GM18526 (cell line): ENCODE measurements around the gene IQSEC3.

Experiments used
- POLR2A ChIP-seq: IDR thresholded peaks from 3 replicates; pipeline ENCODE4 v1.6.1; 2011; ENCODE audit not compliant: insufficient read length; ENCODE audit errors: extremely low read depth

The IQSEC3 gene

DNA sequence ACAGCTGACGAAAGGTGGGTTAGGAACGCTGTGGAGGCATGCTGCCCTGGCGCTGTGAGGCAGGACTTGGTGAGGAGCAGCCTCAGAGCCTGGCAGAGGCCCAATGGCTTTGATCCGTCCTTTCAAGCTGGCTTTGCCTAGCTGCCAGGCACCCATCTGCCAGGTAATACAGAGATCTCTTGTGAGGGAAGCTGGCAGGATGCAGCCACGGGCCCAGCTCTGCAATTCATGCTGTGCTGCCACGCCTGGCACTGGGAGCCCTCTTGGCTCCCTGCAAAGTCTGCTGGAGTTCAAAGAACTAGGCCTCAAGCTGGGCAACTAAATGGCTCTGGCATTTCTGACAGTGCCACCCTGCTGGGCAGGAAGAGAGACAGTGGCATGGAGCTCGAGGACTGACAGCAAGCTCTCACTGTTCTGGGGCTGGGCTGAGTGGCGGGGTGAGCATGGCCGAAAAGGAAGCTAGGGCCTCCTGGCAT lies 18.7 kb downstream of the IQSEC3 start:
- no peak for TF ChIP-seq POLR2A

DNA sequence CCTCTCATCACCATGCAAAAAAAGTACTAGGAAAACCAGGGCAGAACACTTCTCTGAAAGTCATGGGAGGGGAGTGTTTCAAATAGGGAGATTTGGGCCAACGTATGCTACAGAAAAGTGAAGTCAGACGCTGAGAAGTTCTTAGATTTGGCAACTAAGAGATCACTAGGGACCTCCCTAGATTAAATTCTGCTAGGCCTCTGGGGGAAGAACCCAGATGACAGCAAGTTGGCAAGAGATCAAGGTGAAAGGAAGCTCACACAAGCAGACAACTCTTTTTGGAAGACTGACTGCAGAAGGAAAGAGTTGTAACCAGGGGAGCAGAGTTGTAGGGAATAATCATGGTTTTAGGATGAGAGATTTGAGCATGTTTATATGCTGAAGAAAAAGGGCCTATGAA lies 20.7 kb downstream of the IQSEC3 start:
- TF ChIP-seq POLR2A, result no peak

DNA sequence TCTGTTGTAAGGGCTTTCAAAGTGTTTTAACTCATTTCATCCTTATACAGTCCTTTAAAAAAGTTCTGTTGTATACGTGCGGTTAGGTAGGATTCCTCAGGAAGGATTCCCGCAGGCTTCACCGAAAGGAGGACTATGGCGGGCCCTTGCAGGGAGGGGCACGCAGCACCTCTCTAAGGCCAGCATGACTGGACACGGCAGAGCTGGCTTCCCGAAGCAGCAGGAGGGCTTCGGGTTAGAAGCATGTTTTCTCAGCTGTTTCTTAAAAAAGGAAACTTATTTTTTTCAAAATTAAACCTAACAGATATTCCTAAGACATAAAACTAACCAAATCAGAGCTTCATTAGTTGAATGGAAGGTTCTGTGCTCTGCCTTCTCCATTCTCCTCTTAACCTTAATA lies 21.3 kb downstream of the IQSEC3 start:
- no peak for TF ChIP-seq POLR2A

DNA sequence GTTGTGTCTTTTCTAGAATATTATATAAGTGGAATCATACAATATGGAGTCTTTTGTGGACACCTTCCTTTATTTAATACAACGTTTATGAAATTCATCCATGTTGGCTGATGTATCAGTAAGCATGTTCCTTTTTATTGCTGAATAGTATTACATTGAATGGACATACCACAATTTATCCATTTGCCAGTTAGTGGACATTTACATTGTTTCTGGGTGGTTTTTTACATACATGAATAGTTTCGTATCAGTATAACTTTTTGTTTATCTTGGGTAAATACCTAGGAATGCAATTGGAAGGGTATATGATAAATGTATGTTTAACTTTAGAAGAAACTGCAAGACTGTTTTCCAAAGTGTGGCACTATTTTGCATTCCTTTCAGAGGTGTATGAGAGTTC lies 23.1 kb downstream of the IQSEC3 start:
- no peak for TF ChIP-seq POLR2A

- no peak for TF ChIP-seq POLR2A
These were observed 24.6 kb downstream of the IQSEC3 start for GRCh38 chr12:91213-91612.

DNA sequence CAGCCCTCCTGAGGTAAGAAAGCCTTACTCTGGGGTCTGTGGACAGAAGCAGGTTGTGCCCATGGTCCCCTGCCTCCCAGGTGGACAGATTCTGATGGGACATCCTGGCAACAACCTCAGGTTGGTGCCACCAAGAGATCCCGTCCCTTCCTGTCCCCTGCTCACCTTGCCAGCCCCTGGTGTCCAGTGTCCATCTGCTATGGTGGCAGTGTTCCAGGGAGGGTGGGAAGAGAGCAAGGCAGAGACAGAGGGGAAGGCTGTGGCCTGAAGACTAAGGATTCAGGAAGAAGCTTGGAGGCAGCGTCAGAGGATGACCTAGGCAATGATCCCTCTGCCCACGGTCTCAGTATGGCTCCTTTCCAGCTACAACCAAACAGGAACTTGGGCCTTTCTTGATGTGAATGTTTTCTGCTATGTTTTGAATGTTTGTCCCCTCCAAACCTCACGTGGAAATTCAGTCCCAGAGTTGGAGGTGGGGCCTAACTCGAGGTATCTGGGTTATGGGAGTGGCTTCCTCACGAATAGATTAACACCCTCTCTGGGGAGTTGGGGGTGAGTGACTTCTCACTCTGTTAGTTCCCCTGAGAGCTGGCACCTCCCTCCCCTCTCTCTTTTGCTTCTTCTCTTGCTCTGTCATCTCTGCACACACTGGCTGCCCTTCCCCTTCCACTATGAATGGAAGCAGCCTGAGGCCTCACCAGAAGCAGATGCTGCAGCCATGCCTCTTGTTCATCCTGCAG lies 26.9 kb downstream of the IQSEC3 start:
- no peak for TF ChIP-seq POLR2A

- no peak for TF ChIP-seq POLR2A
These were observed 30.0 kb downstream of the IQSEC3 start for GRCh38 chr12:96543-96942.

DNA sequence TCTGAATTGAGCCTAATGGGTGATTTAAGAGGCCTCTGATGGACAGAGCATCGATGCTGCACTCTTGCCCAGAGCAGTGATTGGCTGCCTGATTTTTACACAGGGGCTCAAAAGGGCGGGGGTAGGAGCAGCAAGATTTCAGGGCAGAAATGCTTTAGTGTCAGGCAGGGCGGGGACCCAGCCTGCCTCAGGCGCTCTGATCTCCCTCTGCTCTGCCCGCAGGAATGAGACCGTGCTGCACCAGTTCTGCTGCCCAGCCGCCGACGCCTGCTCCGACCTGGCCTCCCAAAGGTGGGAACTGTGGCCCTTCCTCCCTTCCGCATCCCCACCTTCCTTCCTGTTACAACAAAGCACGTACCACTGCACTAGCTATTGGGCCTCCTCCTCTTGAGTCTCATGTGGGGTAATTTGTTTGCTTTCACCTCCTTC lies 32.4 kb downstream of the IQSEC3 start:
- TF ChIP-seq POLR2A, result no peak

DNA sequence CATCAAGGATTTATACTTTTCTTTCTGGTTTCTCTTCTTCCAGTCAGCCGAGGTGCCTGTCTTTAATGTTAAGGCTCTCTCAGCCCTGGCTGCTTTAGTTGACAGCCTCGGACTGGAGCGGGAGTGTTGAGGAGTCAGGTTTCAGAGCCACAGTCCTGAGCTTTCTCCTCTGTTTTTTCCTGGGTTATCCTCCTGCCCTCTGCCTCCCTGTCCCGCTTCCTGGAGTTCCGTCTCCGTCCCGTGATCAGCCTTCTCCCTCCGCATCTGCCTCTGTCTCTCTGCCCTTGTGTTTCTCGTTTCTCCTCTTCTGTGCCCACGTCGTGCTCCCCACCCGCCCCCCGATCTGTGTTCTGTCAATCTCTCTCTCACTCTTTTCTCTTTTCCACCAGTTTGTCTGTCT lies 33.0 kb downstream of the IQSEC3 start:
- no peak for TF ChIP-seq POLR2A

DNA sequence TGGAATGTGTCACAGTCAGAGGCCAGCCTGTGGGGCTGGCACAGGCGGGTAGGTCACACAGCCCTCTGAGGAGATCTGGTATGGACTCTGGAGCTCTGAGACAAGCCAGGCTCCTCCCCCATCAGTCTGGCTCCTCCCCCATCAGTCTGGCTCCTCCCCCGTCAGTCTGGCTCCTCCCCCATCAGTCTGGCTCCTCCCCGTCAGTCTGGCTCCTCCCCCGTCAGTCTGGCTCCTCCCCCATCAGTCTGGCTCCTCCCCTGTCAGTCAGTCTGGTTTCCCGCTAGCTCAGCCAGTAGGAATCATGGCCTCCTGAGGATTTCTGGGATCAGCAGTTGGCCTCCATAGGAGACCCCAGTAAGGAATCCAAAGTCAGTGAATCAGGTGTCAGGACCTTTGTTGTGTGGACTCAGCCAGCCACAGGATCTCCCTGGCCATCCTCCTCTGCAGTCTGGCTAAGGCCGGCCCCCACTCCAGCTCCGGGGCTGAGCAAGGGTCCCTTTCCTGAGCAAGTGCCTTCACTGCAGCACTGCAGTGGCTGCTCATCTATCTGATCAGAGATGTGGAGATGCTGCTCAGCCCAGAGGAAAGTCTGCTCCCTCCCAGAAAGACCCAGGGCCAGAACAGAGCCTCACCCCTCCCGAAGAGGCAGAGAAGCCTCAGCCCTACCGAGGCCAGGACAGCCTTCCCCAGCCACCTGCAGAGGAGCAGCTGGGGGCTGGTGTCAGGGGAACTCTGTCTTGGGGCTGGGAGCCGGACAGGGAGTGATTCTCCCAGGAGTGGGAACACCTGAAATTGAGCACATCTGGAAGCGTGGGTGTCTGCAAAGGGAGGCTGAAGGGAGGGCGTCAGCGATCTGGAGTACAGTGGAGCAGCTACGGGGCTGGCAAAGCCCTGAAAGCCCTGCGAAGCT lies 35.7 kb downstream of the IQSEC3 start:
- no peak for TF ChIP-seq POLR2A

GRCh38 chr12:102879-103168 lies 36.3 kb downstream of the IQSEC3 start:
- no peak for TF ChIP-seq POLR2A

DNA sequence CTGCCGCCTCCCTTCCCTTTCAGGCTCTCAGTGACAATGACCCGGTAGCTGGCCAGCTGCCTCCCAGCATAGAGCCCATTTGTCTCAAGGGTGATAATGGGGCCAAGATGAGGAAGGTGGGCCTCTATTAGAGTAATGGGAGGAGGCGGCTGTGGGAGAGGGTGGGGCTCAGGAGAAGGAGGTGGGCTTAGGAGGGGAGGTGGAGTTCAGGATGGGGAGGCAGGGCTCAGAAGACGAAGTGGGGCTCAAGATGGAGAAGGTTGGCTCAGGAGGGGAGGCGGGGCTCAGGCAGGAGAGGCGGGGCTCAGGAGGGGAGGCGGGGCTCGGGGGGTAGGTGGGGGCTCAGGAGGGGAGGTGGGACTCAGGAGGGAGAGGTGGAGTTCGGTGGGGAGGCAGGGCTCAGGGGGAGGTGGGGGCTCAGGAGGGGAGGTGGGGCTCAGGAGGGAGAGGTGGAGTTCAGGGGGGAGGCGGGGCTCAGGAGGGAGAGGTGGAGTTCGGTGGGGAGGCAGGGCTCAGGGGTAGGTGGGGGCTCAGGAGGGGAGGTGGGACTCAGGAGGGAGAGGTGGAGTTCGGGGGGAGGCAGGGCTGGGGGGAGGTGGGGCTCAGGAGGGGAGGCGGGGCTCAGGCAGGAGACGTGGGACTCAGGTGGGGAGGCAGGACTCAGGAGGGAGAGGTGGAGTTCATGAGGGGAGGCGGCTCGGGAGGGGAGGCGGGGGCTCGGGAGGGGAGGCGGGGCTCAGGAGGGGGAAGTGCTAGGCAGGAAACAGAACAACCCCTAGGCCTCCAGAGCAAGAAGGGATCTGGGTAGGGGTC lies 36.8 kb downstream of the IQSEC3 start:
- TF ChIP-seq POLR2A, result no peak

DNA sequence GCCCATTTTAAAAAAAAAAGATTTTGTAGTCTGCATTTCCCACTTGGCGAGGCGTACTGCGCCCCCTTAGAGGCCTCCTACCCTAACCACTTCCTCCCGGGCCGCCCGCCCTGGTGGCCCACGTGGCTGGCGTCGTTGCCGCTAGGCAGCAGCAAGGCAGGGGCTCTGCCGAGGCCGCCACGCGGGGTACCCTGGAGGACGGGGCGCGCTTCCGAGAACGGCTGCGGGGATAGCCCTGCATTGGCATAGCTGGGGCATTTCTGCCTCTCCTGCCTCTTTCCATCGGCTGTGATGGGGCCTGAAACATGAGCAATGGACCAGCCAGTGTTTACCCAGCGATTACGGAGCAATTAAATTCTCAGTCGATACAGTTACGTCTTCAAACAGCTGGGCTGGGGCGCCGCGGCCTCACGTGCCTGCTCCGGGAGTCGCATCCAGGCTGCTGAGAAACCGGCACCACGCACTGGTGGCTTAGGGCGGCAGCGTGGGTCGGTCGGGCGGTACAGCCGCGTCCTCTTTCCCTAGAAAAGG lies 38.0 kb downstream of the IQSEC3 start:
- no peak for TF ChIP-seq POLR2A

DNA sequence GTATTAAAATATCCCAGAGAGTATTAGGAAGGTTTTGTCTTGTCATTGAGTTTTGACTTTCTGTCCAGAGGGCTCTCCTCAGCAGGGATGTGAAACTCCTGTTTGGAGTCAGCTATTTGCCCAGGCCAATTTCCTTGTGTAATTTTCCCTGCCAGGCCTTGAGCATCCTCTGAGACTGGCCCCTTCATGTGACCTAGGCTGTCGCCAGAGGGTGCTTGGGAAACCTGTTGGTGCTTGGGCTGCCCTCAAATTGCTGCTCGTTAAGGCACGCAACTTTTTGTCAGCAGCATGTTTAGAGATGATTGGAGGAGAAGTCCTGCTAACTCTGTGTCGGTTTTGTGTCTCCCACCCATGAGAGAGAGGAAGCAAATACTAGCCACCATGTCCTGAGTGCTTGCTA lies 39.1 kb downstream of the IQSEC3 start:
- TF ChIP-seq POLR2A, result no peak

GRCh38 chr12:106118-106591 lies 39.6 kb downstream of the IQSEC3 start:
- TF ChIP-seq POLR2A, result no peak
